HEK293 (cell line): ENCODE measurements around the gene ISX.

Source experiments
- CTCF ChIA-PET: fragments of 350-600 bp; formaldehyde crosslinking; extraction: SDS; loops from one replicate; lab custom pipeline; 2021; ENCODE audit warnings: antibody characterized with exemption; lab: Yijun Ruan, JAX
- POLR2A ChIA-PET: fragments of 300-600 bp; formaldehyde crosslinking; extraction: SDS; loops from one replicate; lab custom pipeline; 2020; ENCODE audit warnings: antibody characterized with exemption, inconsistent platforms; lab: Yijun Ruan, JAX
- H3K27ac ChIP-seq: fragments of 200-500 bp; sonication (Bioruptor generic); 2 replicates; pipeline ENCODE4 v1.5.1; 2014; ENCODE audit warnings: low read depth, low read length, control low read depth, inconsistent platforms; ENCODE audit errors: extremely low read depth
- H3K36me3 ChIP-seq, 2 experiments: fragments of 200-500 bp in 1 of 2; sonication (Bioruptor generic) in 1 of 2; 1 replicate in 1 of 2; 2 replicates in 1 of 2; pipeline ENCODE4 v1.5.1; 2014 to 2017; ENCODE audit warnings: inconsistent platforms in 2 of 2, low read length in 2 of 2; ENCODE audit not compliant: control insufficient read depth in 2 of 2, insufficient read depth in 1 of 2
- H3K4me1 ChIP-seq: fragments of 200-500 bp; sonication (Bioruptor generic); 2 replicates; pipeline ENCODE4 v1.5.1; 2014; ENCODE audit warnings: mild to moderate bottlenecking, low read length, inconsistent platforms; ENCODE audit not compliant: control insufficient read depth, insufficient read depth
- H3K4me3 ChIP-seq: 2 replicates; pipeline ENCODE4 v1.5.1; 2011; ENCODE audit warnings: low read depth, mild to moderate bottlenecking, control low read depth, low read length, moderate library complexity
- H3K9me3 ChIP-seq: fragments of 200-500 bp; sonication (Bioruptor generic); 2 replicates; pipeline ENCODE4 v1.5.1; 2014; ENCODE audit warnings: low read depth, low read length, inconsistent platforms; ENCODE audit not compliant: control insufficient read depth, insufficient read depth
- BCL11B ChIP-seq: fragments of 450-650 bp; formaldehyde crosslinking; IDR thresholded peaks from 2 replicates; pipeline ENCODE4 v1.5.1; 2016; ENCODE audit warnings: low read depth, missing biosample characterization, missing genetic modification characterization
- GLI2 ChIP-seq: fragments of 450-650 bp; formaldehyde crosslinking; IDR thresholded peaks from 2 replicates; pipeline ENCODE4; 2017; ENCODE audit warnings: missing biosample characterization, missing genetic modification characterization, low read depth, borderline replicate concordance
- GLIS1 ChIP-seq: fragments of 450-650 bp; formaldehyde crosslinking; IDR thresholded peaks from 2 replicates; pipeline ENCODE4 v1.5.1; 2016; ENCODE audit warnings: missing biosample characterization, missing genetic modification characterization
- HOXA7 ChIP-seq: sonication (generic); formaldehyde crosslinking; IDR thresholded peaks from 2 replicates; pipeline ENCODE4 v1.8.1; 2022; ENCODE audit warnings: missing genetic modification reagents, borderline replicate concordance
- KLF8 ChIP-seq: fragments of 450-650 bp; formaldehyde crosslinking; IDR thresholded peaks from 2 replicates; pipeline ENCODE4 v1.5.1; 2016; ENCODE audit warnings: missing biosample characterization, missing genetic modification characterization
- WT1 ChIP-seq: fragments of 450-650 bp; formaldehyde crosslinking; IDR thresholded peaks from 2 replicates; pipeline ENCODE4 v1.5.1; 2016; ENCODE audit warnings: missing biosample characterization, missing genetic modification characterization
- ZBTB17 ChIP-seq: fragments of 450-650 bp; formaldehyde crosslinking; IDR thresholded peaks from 2 replicates; pipeline ENCODE4 v1.5.1; 2016; ENCODE audit warnings: missing biosample characterization, missing genetic modification characterization
- ZBTB8A ChIP-seq: fragments of 450-650 bp; formaldehyde crosslinking; IDR thresholded peaks from 2 replicates; pipeline ENCODE4 v1.5.1; 2016; ENCODE audit warnings: missing biosample characterization, missing genetic modification characterization
- ZNF157 ChIP-seq: fragments of 450-650 bp; formaldehyde crosslinking; IDR thresholded peaks from 2 replicates; pipeline ENCODE4 v1.5.1; 2016; ENCODE audit warnings: missing biosample characterization, missing genetic modification characterization
- ZNF16 ChIP-seq: fragments of 450-650 bp; formaldehyde crosslinking; IDR thresholded peaks from 2 replicates; pipeline ENCODE4 v1.5.1; 2016; ENCODE audit warnings: low read depth, missing biosample characterization, missing genetic modification characterization
- ZNF24 ChIP-seq: fragments of 450-650 bp; formaldehyde crosslinking; IDR thresholded peaks from 2 replicates; pipeline ENCODE4 v1.5.1; 2016; ENCODE audit warnings: missing biosample characterization, missing genetic modification characterization
- ZNF248 ChIP-seq: fragments of 450-650 bp; formaldehyde crosslinking; IDR thresholded peaks from 2 replicates; pipeline ENCODE4 v1.5.1; 2017; ENCODE audit warnings: missing biosample characterization, missing genetic modification characterization
- ZNF292 ChIP-seq: fragments of 450-650 bp; formaldehyde crosslinking; IDR thresholded peaks from 2 replicates; pipeline ENCODE4 v1.5.1; 2016; ENCODE audit warnings: low read depth, missing biosample characterization, missing genetic modification characterization, borderline replicate concordance
- ZNF302 ChIP-seq: fragments of 450-650 bp; formaldehyde crosslinking; IDR thresholded peaks from 2 replicates; pipeline ENCODE4 v1.5.1; 2016; ENCODE audit warnings: missing biosample characterization, missing genetic modification characterization, low read depth
- ZNF423 ChIP-seq: fragments of 450-650 bp; formaldehyde crosslinking; IDR thresholded peaks from 2 replicates; pipeline ENCODE4 v1.5.1; 2016; ENCODE audit warnings: missing biosample characterization, missing genetic modification characterization
- ZNF549 ChIP-seq: fragments of 450-650 bp; IDR thresholded peaks from 2 replicates; pipeline ENCODE4 v1.5.1; 2018; ENCODE audit warnings: missing biosample characterization, missing genetic modification characterization, mild to moderate bottlenecking, inconsistent platforms, moderate library complexity
- ZNF623 ChIP-seq: fragments of 450-650 bp; formaldehyde crosslinking; IDR thresholded peaks from 2 replicates; pipeline ENCODE4 v1.5.1; 2016; ENCODE audit warnings: missing biosample characterization, missing genetic modification characterization
- ZNF626 ChIP-seq: fragments of 450-650 bp; sonication (Bioruptor Pico); formaldehyde crosslinking; IDR thresholded peaks from 2 replicates; pipeline ENCODE4 v1.5.1; 2018; ENCODE audit warnings: missing biosample characterization, missing genetic modification characterization, inconsistent platforms
- ZNF660 ChIP-seq: fragments of 450-650 bp; IDR thresholded peaks from 2 replicates; pipeline ENCODE4 v1.5.1; 2018; ENCODE audit warnings: missing biosample characterization, mild to moderate bottlenecking, missing genetic modification characterization
- ZNF677 ChIP-seq: fragments of 450-650 bp; IDR thresholded peaks from 2 replicates; pipeline ENCODE4 v1.5.0; 2018; ENCODE audit warnings: missing biosample characterization, mild to moderate bottlenecking, missing genetic modification characterization, moderate library complexity
- ZNF707 ChIP-seq: fragments of 450-650 bp; formaldehyde crosslinking; IDR thresholded peaks from 2 replicates; pipeline ENCODE4 v1.5.1; 2016; ENCODE audit warnings: missing biosample characterization, missing genetic modification characterization
- TF ChIP-seq, protein P1 (sequence below): fragments of 450-650 bp; IDR thresholded peaks from 2 replicates; pipeline ENCODE4 v1.5.1; 2018; ENCODE audit warnings: missing biosample characterization, mild to moderate bottlenecking, missing genetic modification characterization
- TF ChIP-seq, protein P2 (sequence below): sonication (generic); formaldehyde crosslinking; IDR thresholded peaks from 2 replicates; pipeline ENCODE4 v1.8.1; 2022; ENCODE audit warnings: mild to moderate bottlenecking, moderate library complexity, missing genetic modification reagents
- TF ChIP-seq, protein P3 (sequence below): fragments of 450-650 bp; formaldehyde crosslinking; IDR thresholded peaks from 2 replicates; pipeline ENCODE4 v1.5.1; 2016; ENCODE audit warnings: missing biosample characterization, missing genetic modification characterization
- TF ChIP-seq, protein P4 (sequence below): fragments of 450-650 bp; formaldehyde crosslinking; IDR thresholded peaks from 2 replicates; pipeline ENCODE4 v1.5.1; 2016; ENCODE audit warnings: missing biosample characterization, missing genetic modification characterization, borderline replicate concordance
- TF ChIP-seq, protein P5 (sequence below): fragments of 450-650 bp; formaldehyde crosslinking; IDR thresholded peaks from 2 replicates; pipeline ENCODE4 v1.5.1; 2016; ENCODE audit warnings: missing biosample characterization, missing genetic modification characterization

ISX gene

DNA sequence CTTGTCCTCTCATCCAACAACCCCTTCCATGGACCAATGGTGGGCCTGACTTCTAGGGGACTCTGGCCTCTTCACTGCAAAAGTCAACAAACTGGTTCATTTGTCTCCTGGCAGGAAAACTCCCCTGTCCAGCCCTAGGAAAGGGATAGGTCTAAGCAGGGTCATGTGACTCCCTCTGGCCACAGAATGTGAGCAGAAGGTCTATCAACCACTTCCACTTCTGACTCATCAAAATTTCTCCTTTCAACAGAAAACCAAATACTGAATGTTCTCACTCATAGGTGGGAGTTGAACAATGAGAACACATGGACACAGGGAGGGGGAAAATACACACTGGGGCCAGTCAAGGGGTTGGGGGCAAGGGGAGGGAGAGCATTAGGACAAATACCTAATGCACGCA lies 1.3 kb upstream of the ISX start:
- CTCF ChIA-PET = no interaction called here
- Histone ChIP-seq H3K27ac (no peak overlapping the region), H3K36me3 (no peaks in the 10 kb centered on the region), H3K4me3 (no peak overlapping the region), H3K9me3 (no peaks in the 10 kb centered on the region)
- no peak for TF ChIP-seq ZNF24
- no peak for TF ChIP-seq ZNF157 (tag by site-specific recombination)
- TF ChIP-seq ZNF302 = no peak
- no peak for TF ChIP-seq ZNF16 (tag by site-specific recombination)
- TF ChIP-seq GLIS1 (tag by site-specific recombination) = no peak
- TF ChIP-seq ZNF626 (tag by site-specific recombination) = no peak
- no peak for TF ChIP-seq ZNF292 (tag by site-specific recombination)
- TF ChIP-seq ZNF677 (tag by site-specific recombination) = no peak
- no peak for TF ChIP-seq ZNF623 (tag by site-specific recombination)
- TF ChIP-seq, protein P1, sequence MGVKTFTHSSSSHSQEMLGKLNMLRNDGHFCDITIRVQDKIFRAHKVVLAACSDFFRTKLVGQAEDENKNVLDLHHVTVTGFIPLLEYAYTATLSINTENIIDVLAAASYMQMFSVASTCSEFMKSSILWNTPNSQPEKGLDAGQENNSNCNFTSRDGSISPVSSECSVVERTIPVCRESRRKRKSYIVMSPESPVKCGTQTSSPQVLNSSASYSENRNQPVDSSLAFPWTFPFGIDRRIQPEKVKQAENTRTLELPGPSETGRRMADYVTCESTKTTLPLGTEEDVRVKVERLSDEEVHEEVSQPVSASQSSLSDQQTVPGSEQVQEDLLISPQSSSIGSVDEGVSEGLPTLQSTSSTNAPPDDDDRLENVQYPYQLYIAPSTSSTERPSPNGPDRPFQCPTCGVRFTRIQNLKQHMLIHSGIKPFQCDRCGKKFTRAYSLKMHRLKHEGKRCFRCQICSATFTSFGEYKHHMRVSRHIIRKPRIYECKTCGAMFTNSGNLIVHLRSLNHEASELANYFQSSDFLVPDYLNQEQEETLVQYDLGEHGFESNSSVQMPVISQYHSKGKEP = no peak
- TF ChIP-seq ZBTB17 (tag by site-specific recombination) = no peak
- TF ChIP-seq ZNF660 (tag by site-specific recombination) = no peak
- TF ChIP-seq ZNF549 = no peak
- no peak for TF ChIP-seq GLI2 (tag by site-specific recombination)
- TF ChIP-seq WT1 = no peak
- TF ChIP-seq, all 188 proteins: peak for 0
- H3K4me1 ChIP-seq = no peaks in the 10 kb centered on the region
- POLR2A ChIA-PET = no interaction called here

DNA sequence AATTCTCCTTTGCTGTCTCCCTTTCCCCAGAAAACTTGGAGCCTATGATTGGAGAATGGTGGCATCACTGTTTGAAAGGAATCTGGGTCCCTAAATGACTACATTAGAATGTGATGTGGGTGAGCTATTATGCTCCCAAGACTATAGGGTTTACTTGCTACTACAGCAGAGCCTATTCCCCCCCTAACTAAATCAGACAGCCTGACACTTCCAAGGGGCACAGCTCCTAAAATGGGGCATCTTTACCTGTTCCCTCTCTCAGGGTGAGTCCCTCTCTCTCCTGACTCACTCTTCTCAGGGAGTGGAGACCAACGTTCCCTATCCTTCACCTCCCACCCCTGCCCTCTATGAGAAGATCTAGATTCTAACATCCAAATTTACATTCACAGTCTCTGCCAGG lies 775 bp upstream of the ISX start:
- H3K36me3 ChIP-seq = no peaks in the 10 kb centered on the region
- POLR2A ChIA-PET = no interaction called here
- CTCF ChIA-PET = interaction anchor here (0.7 kb wide), 1 partner anchor 343 kb away, joined by 4 read pairs; no protein-coding TSS in a partner anchor

More for the DNA sequence above, 775 bp upstream of the ISX start:
- H3K4me3 ChIP-seq = no peak overlapping the region
- no peaks in the 10 kb centered on the region for H3K4me1 ChIP-seq
- H3K9me3 ChIP-seq = no peaks in the 10 kb centered on the region
- H3K27ac ChIP-seq = no peak overlapping the region
- TF ChIP-seq ZBTB8A (tag by site-specific recombination) (no peak), ZNF248 (no peak), ZNF423 (tag by site-specific recombination) (no peak), KLF8 (tag by site-specific recombination) (no peak), BCL11B (tag by site-specific recombination) (no peak), HOXA7 (CRISPR knock-in tag) (no peak), ZNF707 (tag by site-specific recombination) (no peak)
- TF ChIP-seq, protein P2, sequence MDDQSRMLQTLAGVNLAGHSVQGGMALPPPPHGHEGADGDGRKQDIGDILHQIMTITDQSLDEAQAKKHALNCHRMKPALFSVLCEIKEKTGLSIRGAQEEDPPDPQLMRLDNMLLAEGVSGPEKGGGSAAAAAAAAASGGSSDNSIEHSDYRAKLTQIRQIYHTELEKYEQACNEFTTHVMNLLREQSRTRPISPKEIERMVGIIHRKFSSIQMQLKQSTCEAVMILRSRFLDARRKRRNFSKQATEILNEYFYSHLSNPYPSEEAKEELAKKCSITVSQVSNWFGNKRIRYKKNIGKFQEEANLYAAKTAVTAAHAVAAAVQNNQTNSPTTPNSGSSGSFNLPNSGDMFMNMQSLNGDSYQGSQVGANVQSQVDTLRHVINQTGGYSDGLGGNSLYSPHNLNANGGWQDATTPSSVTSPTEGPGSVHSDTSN (CRISPR knock-in tag) = no peak
- TF ChIP-seq, protein P3, sequence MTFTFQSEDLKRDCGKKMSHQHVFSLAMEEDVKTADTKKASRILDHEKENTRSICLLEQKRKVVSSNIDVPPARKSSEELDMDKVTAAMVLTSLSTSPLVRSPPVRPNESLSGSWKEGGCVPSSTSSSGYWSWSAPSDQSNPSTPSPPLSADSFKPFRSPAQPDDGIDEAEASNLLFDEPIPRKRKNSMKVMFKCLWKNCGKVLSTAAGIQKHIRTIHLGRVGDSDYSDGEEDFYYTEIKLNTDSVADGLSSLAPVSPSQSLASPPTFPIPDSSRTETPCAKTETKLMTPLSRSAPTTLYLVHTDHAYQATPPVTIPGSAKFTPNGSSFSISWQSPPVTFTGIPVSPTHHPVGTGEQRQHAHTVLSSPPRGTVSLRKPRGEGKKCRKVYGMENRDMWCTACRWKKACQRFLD (tag by site-specific recombination) = no peak
- TF ChIP-seq, protein P4, sequence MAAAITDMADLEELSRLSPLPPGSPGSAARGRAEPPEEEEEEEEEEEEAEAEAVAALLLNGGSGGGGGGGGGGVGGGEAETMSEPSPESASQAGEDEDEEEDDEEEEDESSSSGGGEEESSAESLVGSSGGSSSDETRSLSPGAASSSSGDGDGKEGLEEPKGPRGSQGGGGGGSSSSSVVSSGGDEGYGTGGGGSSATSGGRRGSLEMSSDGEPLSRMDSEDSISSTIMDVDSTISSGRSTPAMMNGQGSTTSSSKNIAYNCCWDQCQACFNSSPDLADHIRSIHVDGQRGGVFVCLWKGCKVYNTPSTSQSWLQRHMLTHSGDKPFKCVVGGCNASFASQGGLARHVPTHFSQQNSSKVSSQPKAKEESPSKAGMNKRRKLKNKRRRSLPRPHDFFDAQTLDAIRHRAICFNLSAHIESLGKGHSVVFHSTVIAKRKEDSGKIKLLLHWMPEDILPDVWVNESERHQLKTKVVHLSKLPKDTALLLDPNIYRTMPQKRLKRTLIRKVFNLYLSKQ (tag by site-specific recombination) = no peak
- TF ChIP-seq, protein P5, sequence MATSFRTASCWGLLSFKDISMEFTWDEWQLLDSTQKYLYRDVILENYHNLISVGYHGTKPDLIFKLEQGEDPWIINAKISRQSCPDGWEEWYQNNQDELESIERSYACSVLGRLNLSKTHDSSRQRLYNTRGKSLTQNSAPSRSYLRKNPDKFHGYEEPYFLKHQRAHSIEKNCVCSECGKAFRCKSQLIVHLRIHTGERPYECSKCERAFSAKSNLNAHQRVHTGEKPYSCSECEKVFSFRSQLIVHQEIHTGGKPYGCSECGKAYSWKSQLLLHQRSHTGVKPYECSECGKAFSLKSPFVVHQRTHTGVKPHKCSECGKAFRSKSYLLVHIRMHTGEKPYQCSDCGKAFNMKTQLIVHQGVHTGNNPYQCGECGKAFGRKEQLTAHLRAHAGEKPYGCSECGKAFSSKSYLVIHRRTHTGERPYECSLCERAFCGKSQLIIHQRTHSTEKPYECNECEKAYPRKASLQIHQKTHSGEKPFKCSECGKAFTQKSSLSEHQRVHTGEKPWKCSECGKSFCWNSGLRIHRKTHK (tag by site-specific recombination) = no peak
